Endothelial cell of umbilical vein (primary cell): ENCODE measurements around the gene MFSD1. TPM values are rescaled to one million over a fixed set of nuclear protein-coding genes. Genes with fewer than 3 reads are reported as not detected.

ENCODE experiments used
- BruUV-seq: library from RNA; stranded (reverse); fragments of 400-500 nt; replicated peaks from 2 replicates; lab custom pipeline; 2021; lab: Mats Ljungman, UMichigan
- CTCF ChIA-PET: fragments of 300-600, 350-600 bp; sonication (Branson Sonifier 250); formaldehyde crosslinking; loops from one replicate; lab custom pipeline; 2021; ENCODE audit warnings: antibody characterized with exemption, inconsistent platforms; lab: Charles Lee
- POLR2A ChIA-PET: fragments of 300-600, 350-600 bp; sonication (Branson Sonifier 250); formaldehyde crosslinking; loops from one replicate; lab custom pipeline; 2021; ENCODE audit warnings: antibody characterized with exemption, inconsistent platforms; lab: Charles Lee
- DNase-seq: peaks from one replicate; pipeline ENCODE4 v3.0.0-alpha.2; 2011; ENCODE audit warnings: low read depth, low spot score
- FAIRE-seq: peaks from 2 replicates; lab custom pipeline; 2011; peaks lifted over from hg19 to GRCh38; lab: Jason Lieb, UNC
- H2AFZ ChIP-seq: 2 replicates; pipeline ENCODE4 v1.6.0; 2012; ENCODE audit warnings: low read depth, low read length, control low read depth, inconsistent platforms
- H3K27ac ChIP-seq: 2 replicates; pipeline ENCODE4 v1.5.1; 2011; ENCODE audit warnings: low read depth, mild to moderate bottlenecking, control low read depth, low read length, moderate library complexity; ENCODE audit not compliant: insufficient read depth
- H3K27me3 ChIP-seq, 2 experiments: 2 replicates each; pipeline versions ENCODE4 v1.6.0 to v1.6.1; 2011; ENCODE audit warnings: low read length in 2 of 2, mixed read lengths in 1 of 2; ENCODE audit not compliant: control insufficient read depth in 2 of 2, insufficient read depth in 2 of 2
- H3K36me3 ChIP-seq, 2 experiments: 2 replicates in 1 of 2; 3 replicates in 1 of 2; pipeline ENCODE4 v1.5.1; 2011; ENCODE audit warnings: low read length in 2 of 2, mild to moderate bottlenecking in 1 of 2, moderate library complexity in 1 of 2; ENCODE audit not compliant: control insufficient read depth in 2 of 2, insufficient read depth in 2 of 2; ENCODE audit errors: extremely low read depth in 1 of 2
- H3K4me1 ChIP-seq: 3 replicates; pipeline ENCODE4 v1.5.1; 2011; ENCODE audit warnings: mild to moderate bottlenecking, low read length; ENCODE audit not compliant: control insufficient read depth, insufficient read depth; ENCODE audit errors: extremely low read depth
- H3K4me2 ChIP-seq: 2 replicates; pipeline ENCODE4 v1.6.1; 2011; ENCODE audit warnings: low read length, control low read depth, mixed read lengths; ENCODE audit not compliant: insufficient read depth
- H3K4me3 ChIP-seq, 3 experiments: fragments of 200-600 bp in 1 of 3; sonication (generic), shearing (Covaris generic) in 1 of 3; replicated peaks in 1 of 3; 2 replicates each; pipeline ENCODE4 v1.5.1; 2011 to 2016; ENCODE audit warnings: control low read depth in 3 of 3, low read length in 3 of 3, mild to moderate bottlenecking in 2 of 3, inconsistent platforms in 1 of 3, low read depth in 1 of 3, moderate library complexity in 1 of 3; ENCODE audit not compliant: insufficient read depth in 1 of 3
- H3K79me2 ChIP-seq: 2 replicates; pipeline ENCODE4 v1.6.0; 2012; ENCODE audit warnings: low read length, inconsistent platforms; ENCODE audit not compliant: control insufficient read depth, insufficient read depth
- H3K9ac ChIP-seq: replicated peaks from 2 replicates; pipeline ENCODE3; 2011; ENCODE audit warnings: low read length, control low read depth; ENCODE audit not compliant: insufficient read depth; ENCODE audit errors: extremely low read depth
- H3K9me1 ChIP-seq: replicated peaks from 3 replicates; pipeline ENCODE4 v1.6.0; 2011; ENCODE audit warnings: mild to moderate bottlenecking, low read length; ENCODE audit not compliant: control insufficient read depth, insufficient read depth; ENCODE audit errors: extremely low read depth
- H3K9me3 ChIP-seq: replicated peaks from 2 replicates; pipeline ENCODE4 v1.5.1; 2012; ENCODE audit warnings: low read length, inconsistent platforms; ENCODE audit not compliant: control insufficient read depth, insufficient read depth
- H4K20me1 ChIP-seq: replicated peaks from 2 replicates; pipeline ENCODE3; 2011; ENCODE audit warnings: mild to moderate bottlenecking, low read length; ENCODE audit not compliant: control insufficient read depth, insufficient read depth; ENCODE audit errors: extremely low read depth
- CTCF ChIP-seq, 2 donors: IDR thresholded peaks; 1 replicate in 1 of 2; 2 replicates in 1 of 2; pipeline ENCODE4 v1.5.1; 2011; ENCODE audit warnings: low read length in 2 of 2, mild to moderate bottlenecking in 2 of 2, moderate library complexity in 2 of 2, control low read depth in 1 of 2, inconsistent platforms in 1 of 2, low read depth in 1 of 2; ENCODE audit not compliant: insufficient read depth in 1 of 2; ENCODE audit errors: extremely low read depth in 1 of 2
- EZH2 ChIP-seq: IDR thresholded peaks from 2 replicates; pipeline ENCODE4 v1.6.1; 2012; ENCODE audit warnings: borderline replicate concordance, low read depth, mild to moderate bottlenecking, moderate library complexity, low read length, inconsistent platforms; ENCODE audit not compliant: severe bottlenecking
- FOS ChIP-seq: IDR thresholded peaks from 2 replicates; pipeline ENCODE4 v1.6.1; 2011; ENCODE audit warnings: mild to moderate bottlenecking, low read length, moderate library complexity, borderline replicate concordance; ENCODE audit not compliant: insufficient read depth
- GATA2 ChIP-seq: IDR thresholded peaks from 2 replicates; pipeline ENCODE4 v1.7.0; 2011; ENCODE audit warnings: low read depth, mild to moderate bottlenecking, moderate library complexity, mixed read lengths, low read length; ENCODE audit not compliant: insufficient read length, insufficient read depth
- JUN ChIP-seq: IDR thresholded peaks from 2 replicates; pipeline ENCODE4 v1.6.1; 2011; ENCODE audit warnings: borderline replicate concordance, low read depth; ENCODE audit not compliant: insufficient read length, insufficient read depth
- MAX ChIP-seq: IDR thresholded peaks from 2 replicates; pipeline ENCODE4 v1.6.1; 2011; ENCODE audit not compliant: insufficient read depth, insufficient read length
- MYC ChIP-seq: IDR thresholded peaks from one replicate; pipeline ENCODE4 v1.6.1; 2011; ENCODE audit warnings: mild to moderate bottlenecking, low read depth, low read length
- POLR2A ChIP-seq: IDR thresholded peaks from 2 replicates; pipeline ENCODE4 v1.6.1; 2012; ENCODE audit warnings: low read depth, mild to moderate bottlenecking, control low read depth, low read length
- POLR2AphosphoS5 ChIP-seq: IDR thresholded peaks from 2 replicates; pipeline ENCODE4 v1.6.1; 2012; ENCODE audit warnings: low read depth, mild to moderate bottlenecking, control low read depth, low read length, moderate library complexity; ENCODE audit not compliant: insufficient read depth
- dilution Hi-C: fragments of 300-500 bp; cut with MboI; formaldehyde crosslinking; loops from one replicate; pipeline ENCODE4 v1.15.0; 2019; ENCODE audit warnings: low sequenced_read_pairs; ENCODE audit not compliant: extremely low pct_ligation_motif_present
- intact Hi-C: fragments of 100-400 bp; cut with micrococcal nuclease; formaldehyde crosslinking; loops from one replicate; pipeline ENCODE4 v1.10.0; 2022
- polyA plus RNA-seq, 4 experiments: library from polyadenylated mRNA; depleted of rRNA in 3 of 4; stranded (reverse) in 3 of 4; unstranded in 1 of 4; fragments of >200 nt; gene quantifications; 2 replicates each; pipeline versions ENCODE4 v1.2.1 to v1.2.3, GENCODE V29; 2011 to 2012; ENCODE audit warnings: missing spikeins in 1 of 4
- total RNA-seq: library from RNA; stranded (reverse); gene quantifications from 2 replicates; pipeline ENCODE4 v1.2.3, GENCODE V29; 2021

Gene MFSD1
- total and polyA plus RNA-seq, 2 donors (not counting 3 experiments of a cell fraction or from before 2014, with no cell fraction given) = 38.2 to 65.1 TPM

- FAIRE-seq (no peak), DNase-seq (no peak)
- Histone ChIP-seq H3K9ac (no peak overlapping the region), H3K4me2 (no peak overlapping the region), H3K79me2 (no peaks in the 10 kb centered on the region), H4K20me1 (no peaks in the 10 kb centered on the region), H2AFZ (no peak overlapping the region), H3K9me3 (no peaks in the 10 kb centered on the region), H3K4me1 (peaks cover 21% of the 10 kb centered on the region), H3K27me3 (no peaks in the 10 kb centered on the region), H3K4me3 (no peak overlapping the region), H3K27ac (no peak overlapping the region), H3K9me1 (no peaks in the 10 kb centered on the region), H3K36me3 (no peaks in the 10 kb centered on the region)
- intact Hi-C loops = no loop called here
- CTCF ChIA-PET = interaction anchor here (0.7 to 1.8 kb wide), 2 partner anchors 12 to 44 kb away, joined by 4 to 5 read pairs; no protein-coding TSS in a partner anchor
- TF ChIP-seq GATA2 = no peak
- TF ChIP-seq POLR2A = no peak
- TF ChIP-seq EZH2 = no peak
- TF ChIP-seq MAX = no peak
- no peak for TF ChIP-seq CTCF (IDR thresholded peaks at IDR 0.05; ENCODE audit: extremely low read depth in 1 of 2, insufficient read depth in 1 of 2, low read depth in 1 of 2, low read length in 2 of 2)
- POLR2A ChIA-PET = no interaction called here
- no TSS peak for BruUV-seq
- dilution Hi-C loops = no loop called here
These were observed 29.9 kb upstream of the MFSD1 start for GRCh38 chr3:158771982-158772381.

GRCh38 chr3:158773166-158773565 lies 28.7 kb upstream of the MFSD1 start:
- Histone ChIP-seq H4K20me1 (no peaks in the 10 kb centered on the region), H3K9ac (no peak overlapping the region), H3K4me3 (no peak overlapping the region), H2AFZ (no peak overlapping the region), H3K79me2 (no peaks in the 10 kb centered on the region), H3K9me3 (no peaks in the 10 kb centered on the region), H3K9me1 (no peaks in the 10 kb centered on the region), H3K4me1 (peaks cover 17% of the 10 kb centered on the region), H3K27me3 (no peaks in the 10 kb centered on the region), H3K27ac (no peak overlapping the region), H3K36me3 (no peaks in the 10 kb centered on the region), H3K4me2 (no peak overlapping the region)
- no TSS peak for BruUV-seq
- FAIRE-seq (no peak), DNase-seq (no peak)
- TF ChIP-seq MAX (no peak), GATA2 (no peak), EZH2 (no peak), JUN (no peak), POLR2A (no peak), CTCF (IDR thresholded peaks at IDR 0.05; ENCODE audit: extremely low read depth in 1 of 2, insufficient read depth in 1 of 2, low read depth in 1 of 2, low read length in 2 of 2) (no peak), MYC (no peak), POLR2AphosphoS5 (no peak), FOS (no peak)
- dilution Hi-C loops (no loop called here), intact Hi-C loops (no loop called here)
- ChIA-PET CTCF (interaction anchor here (0.9 to 1.8 kb wide), 4 partner anchors 13 to 113 kb away, joined by 3 to 5 read pairs (median 3); no protein-coding TSS in a partner anchor), POLR2A (no interaction called here)
